Ovary (tissue), 1 donor: ENCODE results near the gene CD200R1L.

Source experiments
- EP300 ChIP-seq: sonication (generic); formaldehyde crosslinking; IDR thresholded peaks from one replicate; pipeline ENCODE4 v1.6.1; 2017; ENCODE audit warnings: antibody characterized with exemption
- POLR2A ChIP-seq: fragments of 450-650 bp; IDR thresholded peaks from one replicate; pipeline ENCODE4 v1.6.1; 2017; ENCODE audit warnings: antibody characterized with exemption, mild to moderate bottlenecking, moderate library complexity

- no peak for TF ChIP-seq EP300
- no peak for TF ChIP-seq POLR2A
Measured at GRCh38 chr3:112808136-112808535, 38.5 kb downstream of the CD200R1L start.
